GM12892 (cell line): ENCODE results near the gene TBCD.

ENCODE experiments used
- POLR2A ChIP-seq: IDR thresholded peaks from 2 replicates; pipeline ENCODE4 v1.6.1; 2011; ENCODE audit warnings: low read depth, low read length, control low read depth
- POLR2AphosphoS5 ChIP-seq: IDR thresholded peaks from 2 replicates; pipeline ENCODE4 v1.6.1; 2011; ENCODE audit warnings: low read depth, low read length, control low read depth
- TAF1 ChIP-seq: IDR thresholded peaks from 2 replicates; pipeline ENCODE4 v1.6.1; 2011; ENCODE audit warnings: low read depth, mild to moderate bottlenecking, control low read depth, low read length, borderline replicate concordance

GRCh38 chr17:82978765-82979349 lies 227.0 kb downstream of the TBCD start:
- TF ChIP-seq POLR2AphosphoS5, result no peak
- TF ChIP-seq POLR2A, result no peak
- TF ChIP-seq TAF1, result no peak
